Measurements from ENCODE around the gene IPO5.
"Not testable (repeated sequence)": the region's sequence is repeated elsewhere in the genome, so short reads cannot be mapped to it uniquely, and the experiment has no call there.

Gene IPO5

GRCh38 chr13:98019186-98019585, 65.7 kb downstream of the IPO5 start:
- no peak for DNase-seq

GRCh38 chr13:98020271-98020670, 66.8 kb downstream of the IPO5 start:
- no peak for DNase-seq

DNA sequence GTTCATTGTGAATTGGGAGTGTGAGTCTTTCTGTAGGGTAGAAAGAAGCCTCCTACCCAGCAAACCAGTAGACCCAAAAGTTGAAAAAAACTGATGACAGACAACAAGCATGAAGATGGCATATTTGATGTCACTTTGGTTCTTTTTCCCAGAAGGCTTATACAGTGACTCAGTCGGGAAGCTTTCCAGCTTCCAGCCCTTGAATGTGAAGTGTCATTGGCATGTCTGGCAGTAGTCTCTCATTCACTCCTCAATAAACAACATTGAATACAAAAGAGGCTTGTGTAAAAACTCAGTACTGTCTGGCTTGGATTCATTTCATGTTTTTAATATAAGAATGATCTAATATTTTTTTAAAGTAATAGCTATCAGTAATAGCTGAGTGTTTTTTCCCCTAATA, 68.7 kb downstream of the IPO5 start:
- DNase-seq, result no peak

DNA sequence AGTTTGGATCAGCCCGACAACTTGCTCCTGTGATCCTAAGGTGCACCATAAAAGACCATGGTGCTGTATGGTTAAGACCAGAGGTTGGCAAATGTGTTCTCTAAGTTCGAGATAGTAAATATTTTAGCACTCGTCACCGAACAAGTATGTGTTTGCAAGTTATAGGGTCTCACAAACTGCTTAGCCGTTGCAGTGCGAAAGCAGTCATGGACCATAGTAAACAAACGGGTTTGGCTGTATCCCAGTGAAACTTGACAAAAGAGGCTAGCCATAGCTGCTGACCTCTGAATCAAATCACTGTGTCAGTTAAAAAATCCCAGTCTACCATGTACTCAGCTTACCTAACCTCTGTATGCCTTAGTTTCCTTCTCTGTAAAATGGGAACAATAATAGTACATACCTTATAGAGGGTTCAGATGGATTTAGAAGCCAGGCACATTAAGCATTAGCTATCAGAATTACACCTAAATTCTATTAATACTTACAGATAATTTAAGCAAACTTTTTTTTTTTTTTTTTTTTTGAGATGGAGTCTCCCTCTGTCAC, 72.1 kb downstream of the IPO5 start:
- DNase-seq, result no peak

- no peak for DNase-seq
These were observed 73.0 kb downstream of the IPO5 start for GRCh38 chr13:98026457-98026857.

- no peak for DNase-seq
These were observed 78.7 kb downstream of the IPO5 start for GRCh38 chr13:98032168-98032567.

- DNase-seq, result no peak
These were observed 80.1 kb downstream of the IPO5 start for GRCh38 chr13:98033277-98034247.

- no peak for DNase-seq
These were observed 81.9 kb downstream of the IPO5 start for GRCh38 chr13:98035373-98035772.

DNA sequence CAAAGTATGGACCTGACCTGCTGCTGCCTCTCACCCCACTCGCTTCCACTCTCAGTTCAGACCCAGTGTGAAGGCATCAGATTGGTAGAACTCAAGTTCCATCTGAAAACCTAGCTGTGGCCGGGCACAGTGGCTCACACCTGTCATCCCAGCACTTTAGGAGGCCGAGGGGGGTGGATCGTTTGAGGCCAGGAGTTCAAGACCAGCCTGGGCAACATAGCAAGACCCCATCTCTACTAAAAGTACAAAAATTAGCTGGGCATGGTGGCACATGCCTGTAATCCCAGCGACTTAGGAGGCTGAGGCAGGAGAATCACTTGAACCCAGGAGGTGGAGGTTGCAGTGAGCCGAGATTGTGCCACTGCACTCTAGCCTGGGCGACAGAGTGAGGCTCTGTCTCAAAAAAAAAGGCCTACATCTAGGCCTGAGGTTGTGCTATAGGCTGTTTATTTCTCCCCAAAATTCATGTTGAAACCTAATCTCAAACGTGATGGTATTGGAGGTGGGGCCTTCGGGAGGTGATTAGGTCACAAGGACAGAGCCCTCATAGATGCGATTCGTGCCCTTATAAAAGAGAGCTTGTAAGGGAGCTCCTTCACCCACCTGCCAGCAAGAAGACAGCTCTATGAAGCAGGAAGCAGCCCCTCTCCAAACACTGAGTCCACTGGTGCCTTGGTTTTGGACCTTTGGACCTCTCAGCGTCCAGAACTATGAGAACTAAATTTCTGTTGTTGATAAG, 83.3 kb downstream of the IPO5 start:
- DNase-seq, result not testable (repeated sequence)

DNA sequence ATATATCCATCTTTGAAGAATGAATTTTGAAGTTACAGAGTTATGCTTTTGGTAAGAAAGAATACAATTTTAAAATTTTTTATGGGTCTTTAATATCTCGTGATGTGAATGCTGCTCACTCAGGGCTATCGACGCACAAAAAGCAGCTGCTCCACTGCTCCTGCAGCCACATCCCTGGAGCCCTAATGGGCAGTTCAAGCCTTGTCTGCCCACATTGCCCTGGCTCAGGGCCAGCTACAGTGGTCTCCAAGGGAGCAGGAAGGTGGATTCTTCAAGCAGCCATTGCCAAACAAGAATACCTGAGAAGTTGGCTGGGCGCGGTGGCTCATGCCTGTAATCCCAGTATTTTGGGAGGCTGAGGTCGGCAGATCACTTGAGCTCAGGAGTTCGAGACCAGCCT, 85.8 kb downstream of the IPO5 start:
- no peak for DNase-seq

DNA sequence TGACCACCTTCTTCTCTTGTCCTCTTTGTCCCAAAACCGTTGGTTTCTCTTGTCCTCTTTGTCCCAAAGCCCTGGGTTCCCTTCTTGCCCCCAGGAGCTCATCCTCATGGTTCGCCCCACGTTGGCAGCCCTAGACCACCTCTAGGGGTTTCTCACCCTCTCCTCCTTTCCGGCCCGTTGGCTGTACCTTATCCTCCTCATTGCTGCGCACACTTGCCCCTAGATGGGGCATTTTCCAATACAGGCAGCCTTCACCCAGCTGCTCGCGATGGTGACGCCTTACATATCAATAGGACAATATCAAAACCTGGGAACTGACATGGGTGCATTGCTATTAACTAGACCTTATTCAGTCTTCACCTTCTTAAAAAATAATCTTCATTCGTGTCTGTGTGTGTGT, 86.5 kb downstream of the IPO5 start:
- DNase-seq, result no peak

GRCh38 chr13:98041081-98041820, 87.8 kb downstream of the IPO5 start:
- DNase-seq, result no peak

DNA sequence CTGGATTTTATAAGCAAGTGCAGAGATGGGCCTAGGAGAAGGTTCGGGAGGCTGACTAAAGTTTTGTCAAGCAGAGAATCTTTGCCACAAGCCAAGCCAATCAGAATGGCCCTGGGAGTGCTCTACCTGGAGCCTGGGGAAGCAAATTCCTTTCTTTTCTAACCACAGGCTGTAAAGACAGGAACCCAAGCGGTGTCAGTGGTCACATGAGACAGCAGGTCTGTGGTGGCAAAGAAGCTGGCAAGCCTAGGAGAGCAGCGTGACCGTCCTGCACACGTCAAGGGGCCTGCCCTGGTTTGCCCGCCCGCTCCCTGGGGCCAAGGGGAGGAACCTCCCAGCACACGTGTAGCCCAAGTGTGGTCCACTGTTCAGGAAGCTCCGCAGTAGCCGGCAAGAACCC, 90.8 kb downstream of the IPO5 start:
- DNase-seq, result no peak

DNA sequence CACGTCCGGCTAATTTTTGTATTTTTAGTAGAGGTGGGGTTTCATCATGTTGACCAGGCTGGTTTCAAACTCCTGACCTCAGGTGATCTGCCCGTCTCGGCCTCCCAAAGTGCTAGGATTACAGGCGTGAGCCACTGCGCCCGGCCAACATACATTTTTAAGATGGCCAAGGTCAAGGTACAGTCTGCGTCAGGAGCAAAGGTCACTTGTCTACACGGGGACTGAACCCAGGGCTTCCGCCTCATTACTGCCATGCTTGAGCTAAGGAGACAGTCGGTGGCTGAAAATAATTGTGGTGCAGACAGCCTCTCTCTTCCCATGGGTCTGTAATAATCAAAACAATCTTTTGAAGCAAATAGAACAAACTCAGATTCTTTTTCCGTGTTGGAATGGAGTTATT, 94.3 kb downstream of the IPO5 start:
- DNase-seq, result not testable (repeated sequence)

DNA sequence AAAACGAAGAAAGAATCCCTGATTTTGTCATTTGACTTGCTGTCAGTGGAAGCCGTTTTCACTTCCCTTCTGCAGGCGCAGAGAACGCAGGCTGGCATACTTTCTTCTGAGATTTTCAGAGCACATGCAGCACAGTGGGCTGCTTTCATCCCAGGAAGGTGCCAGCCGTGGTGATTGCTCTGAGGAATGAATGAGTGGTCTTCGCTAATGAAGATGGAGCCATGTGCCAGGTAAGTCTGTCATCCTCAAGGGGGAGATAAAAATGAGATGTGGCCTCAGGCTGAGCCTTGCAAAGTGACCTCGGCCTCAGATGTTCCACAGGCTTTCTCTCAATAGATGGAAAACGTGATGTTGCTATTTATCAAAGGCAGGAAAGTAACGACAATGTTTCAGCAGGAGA, 94.8 kb downstream of the IPO5 start:
- no peak for DNase-seq

GRCh38 chr13:98050041-98050466, 96.6 kb downstream of the IPO5 start:
- no peak for DNase-seq

DNA sequence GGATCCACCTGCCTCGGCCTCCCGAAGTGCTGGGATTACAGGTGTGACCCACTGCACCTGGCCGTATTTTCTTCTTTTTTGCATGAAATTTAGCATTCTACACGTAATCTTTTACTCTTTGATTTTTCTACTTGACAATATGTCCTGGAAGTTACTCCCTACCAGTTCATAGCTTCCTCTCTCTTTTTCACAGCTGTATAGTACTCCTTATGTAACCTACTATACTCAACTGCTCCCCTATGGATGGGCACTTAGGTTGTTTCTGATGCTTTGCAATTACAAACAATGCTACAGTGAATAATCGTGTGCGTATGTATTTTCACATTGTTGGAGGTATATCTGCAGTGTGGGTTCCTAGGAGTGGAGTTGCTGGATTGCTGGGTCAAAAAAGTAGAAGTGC, 98.9 kb downstream of the IPO5 start:
- no peak for DNase-seq

- DNase-seq, result no peak
These were observed 100.8 kb downstream of the IPO5 start for GRCh38 chr13:98054301-98054700.

- DNase-seq, result no peak
These were observed 102.1 kb downstream of the IPO5 start for GRCh38 chr13:98055623-98056022.

- no peak for DNase-seq
These were observed 103.5 kb downstream of the IPO5 start for GRCh38 chr13:98056839-98057410.

DNA sequence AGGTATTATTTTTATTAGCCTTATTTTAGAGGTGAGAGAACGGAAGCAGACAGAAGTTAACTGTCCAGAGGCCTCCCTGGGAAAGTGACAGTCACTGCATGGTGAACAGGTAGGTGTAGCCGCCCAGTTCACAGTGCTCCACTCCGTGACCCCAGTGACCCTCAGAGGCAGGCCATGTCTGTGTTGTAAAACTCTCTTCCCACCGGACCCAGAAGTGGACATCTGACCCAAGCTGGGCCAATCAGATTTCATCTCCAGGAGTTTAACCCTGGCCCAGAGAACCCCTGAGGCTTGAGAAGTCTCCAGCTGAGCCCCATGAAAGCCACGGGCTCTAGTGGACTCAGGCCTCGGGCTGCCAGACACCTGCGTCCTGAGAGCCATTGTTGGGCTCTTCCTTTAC, 105.8 kb downstream of the IPO5 start:
- DNase-seq, result no peak

DNA sequence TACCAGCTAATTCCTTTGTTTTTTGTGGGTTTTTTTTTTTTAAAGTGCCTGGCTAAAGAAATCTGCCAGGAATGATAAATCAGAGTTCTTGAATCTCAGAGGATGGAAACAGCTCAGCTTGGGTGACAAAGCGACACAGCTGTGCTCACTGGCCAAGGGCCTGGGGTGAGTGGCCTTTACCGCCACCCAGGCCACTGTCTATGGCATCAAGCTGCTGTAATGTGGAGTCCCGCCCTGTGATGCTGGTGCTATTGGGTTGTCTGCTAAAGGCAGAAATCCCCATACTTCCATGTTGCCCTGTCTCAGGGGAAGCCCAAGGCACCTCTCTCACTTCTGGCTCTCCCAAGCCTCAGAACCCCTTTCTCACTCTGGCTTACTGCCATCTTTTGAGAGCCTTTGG, 106.8 kb downstream of the IPO5 start:
- no peak for DNase-seq

- no peak for DNase-seq
These were observed 112.0 kb downstream of the IPO5 start for GRCh38 chr13:98065468-98065867.
